ENCODE data around the gene KRTAP13-2.

- TF ChIP-seq POLR2A (IDR thresholded peaks at IDR 0.05) (no peak), CTCF (IDR thresholded peaks at IDR 0.05) (peak; percentile 70 to 86 (median 81))
These were observed 31.1 kb downstream of the KRTAP13-2 start for GRCh38 chr21:30340714-30341573.
